Measurements from ENCODE around the gene IGDCC3. TPM values are rescaled to one million over a fixed set of nuclear protein-coding genes. Genes with fewer than 3 reads are reported as not detected.

IGDCC3 gene
- total and polyA plus RNA-seq, 2 of the 8 experiments (the other 6 are each of a cell fraction or from before 2014, with no cell fraction given) = 26.8 to 45.7 TPM

DNA sequence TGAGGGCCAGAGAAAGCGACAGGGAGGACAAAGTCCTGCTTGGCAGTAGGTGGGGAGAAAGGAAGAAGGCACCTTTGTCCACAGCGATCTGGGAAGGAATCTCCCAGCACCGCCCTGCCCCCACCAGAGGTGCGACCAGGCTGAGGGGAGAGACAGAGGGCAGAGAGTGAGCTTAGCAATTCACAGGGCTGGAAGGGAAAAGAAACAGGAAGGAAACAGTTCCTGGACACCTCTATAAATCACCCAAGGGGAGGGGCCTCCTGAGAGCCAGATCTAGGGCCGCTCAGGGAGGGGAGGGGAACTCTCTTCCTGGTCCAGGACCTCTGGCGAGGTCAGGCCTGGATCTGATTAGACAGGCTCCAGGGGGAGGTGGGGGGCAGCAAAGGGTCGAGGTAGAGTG is 37.9 kb downstream of the IGDCC3 start:
- H3K56ac ChIP-seq (replicated peaks; ENCODE audit: insufficient read length, low read depth, low read length) = no peak overlapping the region
- H3K18ac ChIP-seq (ENCODE audit: extremely low read depth, low read length) = peak overlapping the region; percentile 71
- peaks cover 4 to 6% of the 10 kb centered on the region in 2 experiments for H4K20me1 ChIP-seq (replicated peaks in 1 of 2; ENCODE audit: control insufficient read depth in 1 of 2, insufficient read depth in 2 of 2, low read length in 2 of 2)
- peak overlapping the region; percentile 71; the same call in 1 of the 2 replicates for H2BK5ac ChIP-seq (ENCODE audit: low read depth, low read length)
- H2BK20ac ChIP-seq (ENCODE audit: low read length) = no peak overlapping the region
- 37% methylated on average over 7 of the region's 7 CpGs; no CpG with 5 or more reads in 1 of the 2 experiments for WGBS, 2 experiments (ENCODE audit: extremely low coverage in 1 of 2, insufficient coverage in 1 of 2, insufficient read length in 1 of 2, insufficient replicate concordance in 2 of 2, low coverage in 1 of 2, low lambda C conversion rate in 2 of 2, missing lambda C conversion rate in 1 of 2)
- no peak overlapping the region for H3K14ac ChIP-seq (ENCODE audit: insufficient read length)
- H3K9ac ChIP-seq (replicated peaks in 1 of 4; ENCODE audit: extremely low read depth in 1 of 4, low read depth in 3 of 4, low read length in 3 of 4) = no peak overlapping the region
- CTCF ChIA-PET (ENCODE audit: partially characterized antibody) = interaction anchor here (0.9 to 5.5 kb wide), 6 partner anchors 9 to 45 kb away, joined by 3 to 50 read pairs (median 4); no protein-coding TSS in a partner anchor
- H3K4me1 ChIP-seq (replicated peaks in 1 of 4; ENCODE audit: control insufficient read depth in 3 of 4, insufficient read depth in 4 of 4, low read length in 3 of 4) = peaks cover 13 to 33% (median 27%) of the 10 kb centered on the region in 4 experiments
- H3K9me3 ChIP-seq (ENCODE audit: insufficient read depth in 2 of 2, low read depth in 1 of 2, low read length in 1 of 2) = no peaks in the 10 kb centered on the region
- FAIRE-seq (no peak), DNase-seq (ENCODE audit: low read depth in 1 of 2, low spot score in 2 of 2) (no peak)
- H3K36me3 ChIP-seq (ENCODE audit: control insufficient read depth in 2 of 4, insufficient read depth in 4 of 4, low read length in 3 of 4) = no peaks in the 10 kb centered on the region
- POLR2A ChIA-PET (ENCODE audit: partially characterized antibody) = interaction anchor here (0.9 to 1.7 kb wide), 6 partner anchors 9 to 48 kb away, joined by 3 read pairs; partner anchors contain the start of gene RNU5B-1
- peak overlapping the region; percentile 96 for H2BK15ac ChIP-seq (ENCODE audit: low read length)
- peak overlapping the region; percentile 57 for H4K91ac ChIP-seq (replicated peaks; ENCODE audit: insufficient read length, low read length)
- peak overlapping the region; percentile 45 for H4K5ac ChIP-seq (ENCODE audit: insufficient read length, low read depth, low read length)
- H3K79me1 ChIP-seq (ENCODE audit: low read depth, low read length) = peaks cover 7% of the 10 kb centered on the region
- H2BK12ac ChIP-seq (ENCODE audit: low read depth, low read length) = peak overlapping the region; percentile 81; the same call in 1 of the 2 replicates
- no peak overlapping the region for H3K4ac ChIP-seq (replicated peaks; ENCODE audit: insufficient read length, low read depth, low read length)
- peaks cover 0 to 2% of the 10 kb centered on the region in 2 experiments; a peak in 1 of 4 replicates for H3K79me2 ChIP-seq (ENCODE audit: control insufficient read depth in 1 of 2, insufficient read depth in 2 of 2, low read length in 2 of 2)
- H3K23me2 ChIP-seq (ENCODE audit: low read depth, low read length) = no peaks in the 10 kb centered on the region
- H2AK5ac ChIP-seq (ENCODE audit: low read depth, low read length) = 0 out of 2 replicates have a peak overlapping the region, but pooled peaks have one; percentile 82
- H3K4me2 ChIP-seq (ENCODE audit: insufficient read depth in 1 of 2, low read depth in 2 of 2, low read length in 2 of 2) = peak overlapping the region; percentile 5 to 22; a peak in 3 of 4 replicates
- H3K27ac ChIP-seq (ENCODE audit: low read depth, low read length) = no peak overlapping the region
- no peaks in the 10 kb centered on the region for H3K27me3 ChIP-seq (replicated peaks in 1 of 4; ENCODE audit: control insufficient read depth in 3 of 4, extremely low read depth in 1 of 4, insufficient read depth in 3 of 4, low read length in 3 of 4)
- no peak overlapping the region for H3K23ac ChIP-seq (ENCODE audit: insufficient read length)
- no peak overlapping the region for H3K4me3 ChIP-seq (ENCODE audit: extremely low read depth in 1 of 4, insufficient read depth in 2 of 4, low read depth in 3 of 4, low read length in 4 of 4)
- H2AFZ ChIP-seq (ENCODE audit: low read length) = no peak overlapping the region
- H2BK120ac ChIP-seq (replicated peaks; ENCODE audit: low read depth, low read length) = no peak overlapping the region
- H4K8ac ChIP-seq (ENCODE audit: extremely low read depth, insufficient read depth, low read length) = no peak overlapping the region; the same call in 1 of the 2 replicates
- no peak for TF ChIP-seq POLR2AphosphoS5 (IDR thresholded peaks at IDR 0.05; ENCODE audit: low read depth, low read length)
- TF ChIP-seq BACH1 (IDR thresholded peaks at IDR 0.05; ENCODE audit: low read length) = no peak
- TF ChIP-seq, protein P1, sequence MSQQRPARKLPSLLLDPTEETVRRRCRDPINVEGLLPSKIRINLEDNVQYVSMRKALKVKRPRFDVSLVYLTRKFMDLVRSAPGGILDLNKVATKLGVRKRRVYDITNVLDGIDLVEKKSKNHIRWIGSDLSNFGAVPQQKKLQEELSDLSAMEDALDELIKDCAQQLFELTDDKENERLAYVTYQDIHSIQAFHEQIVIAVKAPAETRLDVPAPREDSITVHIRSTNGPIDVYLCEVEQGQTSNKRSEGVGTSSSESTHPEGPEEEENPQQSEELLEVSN (IDR thresholded peaks at IDR 0.05) = no peak
- no peak for TF ChIP-seq JUN (IDR thresholded peaks at IDR 0.05; ENCODE audit: low read depth, low read length)
- TF ChIP-seq POLR2A (IDR thresholded peaks at IDR 0.05; ENCODE audit: control extremely low read depth in 1 of 2, low read depth in 2 of 2, low read length in 2 of 2) = no peak
- no peak for TF ChIP-seq CBX8 (IDR thresholded peaks at IDR 0.05; ENCODE audit: borderline replicate concordance, low read depth, low read length)
- no peak for TF ChIP-seq GTF2F1 (IDR thresholded peaks at IDR 0.05; ENCODE audit: borderline replicate concordance, low read depth, low read length)
- TF ChIP-seq HDAC2 (IDR thresholded peaks at IDR 0.05; ENCODE audit: borderline replicate concordance in 1 of 2, low read depth in 2 of 2, low read length in 2 of 2) = no peak
- no peak for TF ChIP-seq FOSL1 (IDR thresholded peaks at IDR 0.05; ENCODE audit: insufficient read depth, low read depth, low read length)
- no peak for TF ChIP-seq EZH2 (IDR thresholded peaks at IDR 0.05; ENCODE audit: low read depth, low read length, severe bottlenecking)
- TF ChIP-seq RAD21 (IDR thresholded peaks at IDR 0.05 in 1 of 2, conservative IDR thresholded peaks at IDR 0.05 in 1 of 2; ENCODE audit: low read depth in 2 of 2, low read length in 2 of 2) = no peak
- TF ChIP-seq NANOG (IDR thresholded peaks at IDR 0.05; ENCODE audit: insufficient read depth, low read depth, low read length, poor library complexity, severe bottlenecking) = no peak

All from H1 (cell line).